ENCODE results near the gene STAT6.

Gene STAT6

GRCh38 chr12:57146961-57147944, 36.1 kb upstream of the STAT6 start, which contains the start of gene LRP1-AS:
TSS of gene LRP1-AS (minus strand) at chr12:57147619.
- Mint-ChIP-seq H3K4me1 (peaks cover 88% of the 10 kb centered on the region), H3K4me3 (peak within 1 kb of the TSS in 2 of 3 experiments; percentile 51 to 60), H3K9me3 (no peaks in the 10 kb centered on the region), H3K27ac (peak within 1 kb of the TSS; percentile 98 to 100 (median 99)), H3K27me3 (ENCODE audit: low read depth) (no peaks in the 10 kb centered on the region), H3K36me3 (ENCODE audit: low read depth) (peaks cover 67% of the 10 kb centered on the region)
- TF ChIP-seq CTCF (IDR thresholded peaks at IDR 0.05; ENCODE audit: unreplicated experiment in 3 of 3): no peak

DNA sequence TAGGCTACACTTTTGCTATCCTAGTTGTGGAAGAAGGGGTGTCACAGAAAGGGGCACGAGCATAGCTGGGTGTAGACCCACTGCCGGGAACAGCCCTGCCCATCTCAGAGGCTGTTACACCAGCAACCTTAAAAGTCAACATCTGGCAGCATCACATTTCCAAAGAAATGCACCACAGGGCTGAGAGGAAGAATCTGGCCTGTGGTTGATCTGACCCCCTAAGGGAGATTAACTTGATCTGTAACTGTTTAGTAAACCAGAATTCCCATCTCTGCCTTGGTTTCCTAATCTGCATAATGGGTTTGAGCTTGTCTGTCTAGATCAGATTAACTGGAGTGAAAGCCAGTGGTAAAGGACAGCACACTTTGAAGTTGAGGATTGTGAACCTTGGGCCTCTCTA, 34.9 kb upstream of the STAT6 start:
- Mint-ChIP-seq H3K27me3 (ENCODE audit: low read depth) (no peaks in the 10 kb centered on the region), H3K36me3 (ENCODE audit: low read depth) (peaks cover 71% of the 10 kb centered on the region), H3K4me3 (no peak overlapping the region), H3K27ac (peak overlapping the region; percentile 36 to 100 (median 99)), H3K9me3 (no peaks in the 10 kb centered on the region), H3K4me1 (peaks cover 88% of the 10 kb centered on the region)
- no peak for TF ChIP-seq CTCF (IDR thresholded peaks at IDR 0.05; ENCODE audit: unreplicated experiment in 3 of 3)

- Mint-ChIP-seq H3K27me3 (ENCODE audit: low read depth) (no peaks in the 10 kb centered on the region), H3K9me3 (no peaks in the 10 kb centered on the region), H3K4me1 (peaks cover 83% of the 10 kb centered on the region), H3K4me3 (no peak overlapping the region), H3K36me3 (ENCODE audit: low read depth) (peaks cover 73% of the 10 kb centered on the region), H3K27ac (peak overlapping the region; percentile 36 to 100 (median 99))
- no peak for TF ChIP-seq CTCF (IDR thresholded peaks at IDR 0.05; ENCODE audit: unreplicated experiment in 3 of 3)
These were observed 34.4 kb upstream of the STAT6 start for GRCh38 chr12:57145460-57146059.

- H3K36me3 Mint-ChIP-seq (ENCODE audit: low read depth): peaks cover 78% of the 10 kb centered on the region
- peaks cover 83% of the 10 kb centered on the region for H3K4me1 Mint-ChIP-seq
- peak overlapping the region; percentile 35 to 100 (median 98) for H3K27ac Mint-ChIP-seq
- no peak overlapping the region for H3K4me3 Mint-ChIP-seq
- no peaks in the 10 kb centered on the region for H3K27me3 Mint-ChIP-seq (ENCODE audit: low read depth)
- TF ChIP-seq CTCF (IDR thresholded peaks at IDR 0.05; ENCODE audit: unreplicated experiment in 3 of 3): no peak
- no peaks in the 10 kb centered on the region for H3K9me3 Mint-ChIP-seq
These were observed 32.3 kb upstream of the STAT6 start for GRCh38 chr12:57143454-57143853.

GRCh38 chr12:57142727-57143126, 31.6 kb upstream of the STAT6 start:
- no peaks in the 10 kb centered on the region for H3K9me3 Mint-ChIP-seq
- H3K4me1 Mint-ChIP-seq: peaks cover 83% of the 10 kb centered on the region
- no peak for TF ChIP-seq CTCF (IDR thresholded peaks at IDR 0.05; ENCODE audit: unreplicated experiment in 3 of 3)
- H3K27me3 Mint-ChIP-seq (ENCODE audit: low read depth): no peaks in the 10 kb centered on the region
- peak overlapping the region; percentile 89 to 100 (median 98) for H3K27ac Mint-ChIP-seq
- H3K36me3 Mint-ChIP-seq (ENCODE audit: low read depth): peaks cover 81% of the 10 kb centered on the region
- H3K4me3 Mint-ChIP-seq: no peak overlapping the region
